HFFc6 (cell line): ENCODE results near the gene NFATC2. TPM values are rescaled to one million over a fixed set of nuclear protein-coding genes. Genes with fewer than 3 reads are reported as not detected.

Experiments
- DNase-seq: peaks from one replicate; pipeline ENCODE4 v3.0.0-alpha.2; 2018
- H3K27ac Mint-ChIP-seq: 2 replicates; pipeline ENCODE4 v1.8.0; 2020; ENCODE audit warnings: mild to moderate bottlenecking, mixed read lengths
- H3K27me3 Mint-ChIP-seq: 2 replicates; pipeline ENCODE4 v1.8.0; 2021; ENCODE audit warnings: mild to moderate bottlenecking, moderate library complexity, mixed read lengths; ENCODE audit not compliant: insufficient read depth
- H3K36me3 Mint-ChIP-seq: 2 replicates; pipeline ENCODE4 v1.8.0; 2021; ENCODE audit warnings: low read depth, mixed read lengths
- H3K4me1 Mint-ChIP-seq: 2 replicates; pipeline ENCODE4 v1.8.0; 2020; ENCODE audit warnings: low read depth, mixed read lengths
- H3K4me3 Mint-ChIP-seq: 2 replicates; pipeline ENCODE4 v1.8.0; 2020; ENCODE audit warnings: mild to moderate bottlenecking, moderate library complexity, mixed read lengths
- H3K9me3 Mint-ChIP-seq: 2 replicates; pipeline ENCODE4 v1.8.0; 2020; ENCODE audit warnings: mild to moderate bottlenecking, mixed read lengths
- total RNA-seq, 6 experiments: library from RNA; stranded (reverse); fragmentation: NEBNext Ultra II Directional; extraction: Animal tissue kit (Norgen Biotek cat#: 25700); gene quantifications; 2 replicates in 1 of 6; 3 replicates in 5 of 6; pipeline ENCODE4 v1.2.3, GENCODE V29; 2021
- TF ChIP-seq, protein P1 (sequence below): fragments of 200-600 bp; sonication (generic); IDR thresholded peaks from 2 replicates; pipeline ENCODE4 v1.5.0; 2021; ENCODE audit warnings: antibody characterized with exemption, mild to moderate bottlenecking

NFATC2 gene
- total RNA-seq, 6 experiments from 2014 or later, result 0.50 to 1.1 (median 0.84) TPM

DNA sequence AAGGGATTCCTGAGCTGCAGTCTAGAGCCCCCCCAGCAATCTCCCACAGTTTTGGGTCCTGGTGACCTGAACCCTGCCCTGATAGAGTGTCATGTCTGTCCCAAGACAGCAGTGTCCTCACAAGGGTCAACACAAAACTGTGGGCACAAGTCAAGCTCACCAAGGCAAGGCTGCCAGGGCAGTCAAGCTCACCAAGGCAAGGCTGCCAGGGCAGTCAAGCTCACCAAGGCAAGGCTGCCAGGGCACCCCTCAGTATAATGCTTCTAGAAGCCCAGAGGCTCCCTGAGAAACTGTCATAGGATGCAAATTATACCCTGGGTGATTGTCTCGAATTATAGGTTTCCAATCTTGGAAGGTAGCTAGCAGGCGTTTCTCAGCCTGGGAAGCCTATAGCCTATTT lies 108.5 kb downstream of the NFATC2 start:
- Mint-ChIP-seq H3K27me3 (no peaks in the 10 kb centered on the region; the same call in 1 of the 2 replicates), H3K9me3 (no peaks in the 10 kb centered on the region), H3K4me3 (no peak overlapping the region), H3K4me1 (peaks cover 13% of the 10 kb centered on the region), H3K36me3 (no peaks in the 10 kb centered on the region), H3K27ac (no peak overlapping the region)
- no peak for DNase-seq
- TF ChIP-seq, protein P1, sequence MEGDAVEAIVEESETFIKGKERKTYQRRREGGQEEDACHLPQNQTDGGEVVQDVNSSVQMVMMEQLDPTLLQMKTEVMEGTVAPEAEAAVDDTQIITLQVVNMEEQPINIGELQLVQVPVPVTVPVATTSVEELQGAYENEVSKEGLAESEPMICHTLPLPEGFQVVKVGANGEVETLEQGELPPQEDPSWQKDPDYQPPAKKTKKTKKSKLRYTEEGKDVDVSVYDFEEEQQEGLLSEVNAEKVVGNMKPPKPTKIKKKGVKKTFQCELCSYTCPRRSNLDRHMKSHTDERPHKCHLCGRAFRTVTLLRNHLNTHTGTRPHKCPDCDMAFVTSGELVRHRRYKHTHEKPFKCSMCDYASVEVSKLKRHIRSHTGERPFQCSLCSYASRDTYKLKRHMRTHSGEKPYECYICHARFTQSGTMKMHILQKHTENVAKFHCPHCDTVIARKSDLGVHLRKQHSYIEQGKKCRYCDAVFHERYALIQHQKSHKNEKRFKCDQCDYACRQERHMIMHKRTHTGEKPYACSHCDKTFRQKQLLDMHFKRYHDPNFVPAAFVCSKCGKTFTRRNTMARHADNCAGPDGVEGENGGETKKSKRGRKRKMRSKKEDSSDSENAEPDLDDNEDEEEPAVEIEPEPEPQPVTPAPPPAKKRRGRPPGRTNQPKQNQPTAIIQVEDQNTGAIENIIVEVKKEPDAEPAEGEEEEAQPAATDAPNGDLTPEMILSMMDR, result no peak

DNA sequence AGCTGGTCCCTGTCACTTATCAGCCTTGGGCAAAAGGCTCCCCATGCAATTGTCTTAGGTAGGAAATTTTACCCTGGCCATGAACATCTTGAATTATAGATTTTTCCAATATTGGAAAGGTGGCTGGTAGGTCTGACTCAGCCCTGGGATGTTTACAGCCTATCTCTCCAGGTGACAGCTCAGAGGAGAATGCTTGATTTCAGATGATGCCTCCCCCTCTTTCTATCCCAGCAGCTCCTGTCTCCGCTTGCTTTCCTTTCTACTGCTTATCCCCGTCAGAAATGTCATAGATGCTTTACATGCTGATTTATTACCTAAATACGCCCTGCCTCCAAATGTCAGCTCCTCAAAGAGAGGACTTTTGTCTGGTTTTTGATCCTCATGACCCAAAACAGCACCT lies 109.6 kb downstream of the NFATC2 start:
- TF ChIP-seq, protein P1, result no peak
- no peak overlapping the region for H3K4me3 Mint-ChIP-seq
- no peaks in the 10 kb centered on the region for H3K36me3 Mint-ChIP-seq
- no peak overlapping the region for H3K27ac Mint-ChIP-seq
- H3K4me1 Mint-ChIP-seq, result peaks cover 22% of the 10 kb centered on the region
- DNase-seq, result no peak
- no peaks in the 10 kb centered on the region for H3K9me3 Mint-ChIP-seq
- H3K27me3 Mint-ChIP-seq, result no peaks in the 10 kb centered on the region; the same call in 1 of the 2 replicates

DNA sequence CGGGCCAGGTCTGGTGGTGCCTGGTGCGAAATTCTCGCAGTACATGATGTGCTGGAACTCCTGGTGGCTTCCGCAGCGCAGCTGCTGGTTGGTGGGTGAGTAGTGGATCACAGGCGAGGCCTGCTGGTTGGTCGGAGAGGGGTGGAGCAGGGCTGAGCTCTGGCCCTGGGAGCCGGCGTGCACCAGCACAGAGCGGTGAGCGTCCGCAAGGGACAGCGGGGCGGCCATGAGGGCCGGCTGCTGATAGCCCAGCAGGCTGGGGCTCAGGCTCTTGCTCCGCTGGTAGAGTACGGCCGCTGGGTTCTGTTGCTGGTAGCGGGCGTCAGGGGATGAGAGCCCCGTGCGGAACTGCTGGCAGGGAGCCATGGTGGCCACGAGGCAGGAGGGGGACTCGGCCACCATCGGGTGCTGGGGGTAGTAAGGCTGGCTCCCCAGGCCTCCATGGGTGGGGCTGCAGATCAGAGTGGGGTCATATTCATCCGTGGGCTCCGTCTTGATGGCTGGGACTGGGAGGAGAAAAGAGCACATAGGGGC lies 110.2 kb downstream of the NFATC2 start:
- TF ChIP-seq, protein P1, result no peak
- H3K4me1 Mint-ChIP-seq, result peaks cover 22% of the 10 kb centered on the region
- H3K9me3 Mint-ChIP-seq, result no peaks in the 10 kb centered on the region
- H3K36me3 Mint-ChIP-seq, result no peaks in the 10 kb centered on the region
- peaks cover 1% of the 10 kb centered on the region; the same call in 1 of the 2 replicates for H3K27me3 Mint-ChIP-seq
- H3K4me3 Mint-ChIP-seq, result no peak overlapping the region
- no peak overlapping the region for H3K27ac Mint-ChIP-seq
- DNase-seq, result no peak

DNA sequence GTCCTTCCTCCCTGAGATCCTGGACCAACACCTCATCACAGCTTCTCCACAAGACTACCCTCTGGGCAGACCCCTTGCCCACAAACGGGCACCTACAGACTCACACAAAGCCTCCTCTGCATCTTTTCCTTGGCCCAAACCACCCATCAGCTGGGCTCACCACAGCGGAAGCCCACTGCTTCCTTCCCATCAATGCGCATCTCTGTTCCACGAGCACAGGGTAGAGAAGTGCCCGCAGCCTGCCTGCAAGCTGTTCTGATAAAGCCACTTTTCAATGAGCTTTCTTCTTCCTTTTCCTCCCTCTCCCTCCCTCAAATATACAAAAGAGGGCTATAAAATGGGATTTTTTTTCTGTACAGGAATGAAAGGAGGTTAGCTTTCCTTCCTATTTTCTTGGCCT lies 111.2 kb downstream of the NFATC2 start:
- H3K9me3 Mint-ChIP-seq, result no peaks in the 10 kb centered on the region
- no peak overlapping the region for H3K4me3 Mint-ChIP-seq
- peaks cover 1% of the 10 kb centered on the region for H3K27me3 Mint-ChIP-seq
- H3K4me1 Mint-ChIP-seq, result peaks cover 22% of the 10 kb centered on the region
- no peaks in the 10 kb centered on the region for H3K36me3 Mint-ChIP-seq
- no peak overlapping the region for H3K27ac Mint-ChIP-seq
- DNase-seq, result no peak
- TF ChIP-seq, protein P1, result no peak

DNA sequence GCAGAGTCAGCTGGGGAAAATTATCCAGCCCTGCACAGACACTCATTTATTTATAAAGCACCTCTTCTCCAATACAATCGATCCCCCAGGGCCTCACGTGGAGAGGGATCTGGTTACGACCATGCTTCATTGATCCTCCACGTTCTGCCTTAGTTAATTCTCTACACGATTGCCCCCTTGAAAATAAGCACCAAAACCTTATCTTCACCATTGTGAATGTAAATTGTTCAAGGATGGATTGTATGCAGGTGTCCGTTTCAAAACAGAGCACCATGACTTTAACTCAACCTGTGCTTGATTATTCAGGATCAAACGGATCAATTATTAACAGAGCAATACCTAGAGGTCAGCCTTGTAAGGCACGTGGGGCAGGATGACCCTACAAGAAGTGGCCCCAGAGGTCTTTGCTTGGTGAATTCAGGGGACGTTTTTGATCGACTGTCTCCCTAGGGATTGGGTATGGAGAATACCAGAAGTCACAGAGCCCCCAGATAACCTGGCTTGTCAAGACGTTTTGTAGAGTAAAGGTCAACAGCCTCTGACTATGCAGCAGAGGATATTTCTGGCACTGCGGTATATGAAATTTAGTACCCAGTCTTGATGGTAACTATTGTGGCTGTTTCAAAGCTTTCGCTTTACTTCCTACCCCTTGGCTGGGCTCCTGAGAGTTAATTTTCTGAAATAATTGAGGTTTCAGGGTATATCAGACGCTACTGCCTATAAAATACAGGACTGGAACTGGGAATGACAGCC lies 112.1 kb downstream of the NFATC2 start:
- Mint-ChIP-seq H3K4me1 (peaks cover 21% of the 10 kb centered on the region), H3K27me3 (peaks cover 1% of the 10 kb centered on the region), H3K4me3 (no peak overlapping the region), H3K36me3 (no peaks in the 10 kb centered on the region), H3K27ac (no peak overlapping the region), H3K9me3 (no peaks in the 10 kb centered on the region)
- TF ChIP-seq, protein P1, result no peak
- DNase-seq, result no peak
